GM21515 (cell line): Measurements from ENCODE around the gene ADAMTSL5.

Experiments
- ATAC-seq: cut with Tn5 transposase; IDR thresholded peaks from one replicate; pipeline ENCODE4 v1.9.1; 2021; ENCODE audit not compliant: unreplicated experiment

Gene ADAMTSL5

GRCh38 chr19:1496714-1497577, 15.9 kb downstream of the ADAMTSL5 start:
- no peak for ATAC-seq

- ATAC-seq, result no peak
These were observed 16.8 kb downstream of the ADAMTSL5 start for GRCh38 chr19:1495799-1496713.

DNA sequence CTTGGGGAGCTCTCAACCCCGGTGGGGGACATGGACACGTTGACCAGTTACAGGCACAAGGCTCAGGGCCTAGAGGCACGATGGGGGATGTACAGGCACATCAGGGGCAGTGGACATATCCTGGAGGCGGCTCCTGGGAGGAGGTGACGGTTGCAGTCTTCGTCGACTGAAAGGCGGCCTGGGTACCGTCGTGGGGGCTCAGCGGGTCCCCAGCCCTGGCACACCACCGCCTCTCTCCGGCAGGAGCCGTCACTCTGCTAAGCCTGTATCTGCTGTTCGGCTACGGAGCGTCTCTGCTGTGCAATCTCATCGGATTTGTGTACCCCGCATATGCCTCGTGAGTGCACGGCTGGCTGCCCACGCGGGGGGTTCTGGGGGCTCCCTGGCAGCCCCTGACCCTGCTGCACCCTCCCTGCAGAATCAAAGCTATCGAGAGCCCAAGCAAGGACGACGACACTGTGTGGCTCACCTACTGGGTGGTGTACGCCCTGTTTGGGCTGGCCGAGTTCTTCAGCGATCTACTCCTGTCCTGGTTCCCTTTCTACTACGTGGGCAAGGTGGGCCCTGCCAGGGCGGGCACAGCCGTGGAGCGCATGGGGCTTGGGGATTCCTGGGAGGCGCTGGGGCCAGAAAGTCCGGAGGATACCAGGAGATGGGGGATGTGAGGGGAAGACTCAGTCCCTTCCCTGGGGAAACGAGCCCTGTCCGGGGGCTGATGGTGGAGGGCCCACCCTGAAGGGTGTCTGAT, 17.6 kb downstream of the ADAMTSL5 start:
- no peak for ATAC-seq

GRCh38 chr19:1494115-1494815, 18.6 kb downstream of the ADAMTSL5 start:
- no peak for ATAC-seq

DNA sequence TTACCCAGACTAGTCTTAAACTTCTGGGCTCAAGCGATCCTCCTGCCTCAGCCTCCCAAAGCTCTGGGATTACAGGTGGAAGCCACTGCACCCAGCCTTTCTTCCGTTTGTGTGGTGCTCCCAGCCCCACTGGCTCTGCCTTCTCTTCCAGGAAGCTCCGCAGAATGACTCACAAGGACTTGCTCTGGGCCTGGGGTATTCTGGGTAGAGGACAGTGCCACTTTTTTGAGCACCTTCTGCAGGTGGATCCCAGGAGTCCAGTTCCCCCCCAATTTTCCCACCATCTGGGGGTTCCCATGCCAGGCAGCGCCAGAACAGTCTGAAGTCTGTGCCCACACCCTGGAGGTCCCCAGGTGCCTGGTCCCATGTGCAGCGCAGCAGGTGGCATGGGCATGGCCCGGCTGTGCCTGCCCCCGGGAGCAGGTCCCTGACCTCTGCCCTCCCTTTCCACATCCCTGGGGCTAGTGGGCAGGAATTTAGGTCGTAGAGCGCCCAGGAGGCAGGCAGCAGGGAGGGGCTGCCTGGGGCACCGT, 20.3 kb downstream of the ADAMTSL5 start:
- no peak for ATAC-seq

- no peak for ATAC-seq
These were observed 21.0 kb downstream of the ADAMTSL5 start for GRCh38 chr19:1491849-1492170.

GRCh38 chr19:1491114-1491848, 21.5 kb downstream of the ADAMTSL5 start, which contains the start of gene REEP6:
Gene REEP6, plus strand, starts transcription at chr19:1491181. Its CDS starts 89 bp downstream, at chr19:1491270.
- ATAC-seq, result no peak

DNA sequence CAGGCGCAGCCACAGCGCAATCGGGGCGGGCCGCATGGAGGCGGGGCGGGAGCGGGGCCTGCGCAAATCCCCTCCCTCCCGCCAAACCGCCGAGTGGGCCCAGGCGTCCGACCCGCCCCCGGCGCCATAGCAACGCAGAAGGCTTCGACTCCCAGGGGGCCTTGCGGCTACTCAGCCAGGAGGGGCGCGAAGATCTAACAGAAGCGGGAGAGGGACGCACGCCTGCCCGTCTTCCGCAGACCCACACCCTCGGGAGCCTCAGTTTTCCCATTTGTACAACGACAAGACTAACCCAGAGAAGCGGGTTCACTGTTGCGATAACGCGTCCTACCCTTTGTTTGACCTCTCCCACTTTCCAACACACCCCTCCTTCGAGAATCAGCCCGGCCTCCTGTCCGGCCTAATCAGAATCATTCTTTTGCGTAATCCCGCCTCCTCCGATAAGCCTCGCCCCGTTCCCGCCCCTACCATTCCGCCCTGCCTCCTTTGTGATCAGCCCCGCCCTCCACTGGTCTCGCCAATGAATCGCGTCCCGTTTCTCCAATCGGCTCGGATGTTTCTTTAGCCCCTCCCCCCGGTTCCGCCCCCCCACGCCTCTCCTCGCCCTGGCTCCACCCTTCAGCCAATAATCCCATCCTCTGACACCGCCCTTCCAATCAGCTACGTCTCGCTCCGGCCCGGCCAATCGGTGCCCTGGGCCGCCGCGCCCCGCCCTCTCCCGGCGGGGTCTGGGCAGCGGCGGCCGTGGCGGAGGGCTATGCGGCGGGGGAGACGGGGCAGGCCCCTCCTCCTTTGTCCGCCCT, 22.3 kb downstream of the ADAMTSL5 start, which contains the start of gene PCSK4:
Gene PCSK4 (minus strand): TSS at position 40 of the 803 bp plus-strand sequence. CDS start 4 bp downstream, at position 36.
- ATAC-seq, result peak; percentile 79

- no peak for ATAC-seq
These were observed 23.1 kb downstream of the ADAMTSL5 start for GRCh38 chr19:1489463-1490310.

DNA sequence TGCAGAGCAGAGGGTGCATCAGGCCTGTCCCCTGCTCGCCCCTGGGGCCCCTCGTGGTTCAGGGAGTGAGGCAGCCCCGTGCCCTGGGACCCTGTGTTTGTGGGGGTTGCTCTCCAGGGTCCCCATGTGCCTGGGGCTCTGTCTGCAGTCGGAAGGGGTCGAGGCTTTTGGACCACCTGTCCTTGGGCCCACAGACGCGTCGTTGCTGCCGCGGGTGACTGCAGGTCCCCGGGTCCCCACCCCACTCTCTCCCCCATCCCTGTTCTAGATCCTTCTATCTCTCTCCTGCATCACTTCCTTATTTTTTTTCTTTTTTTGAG, 24.6 kb downstream of the ADAMTSL5 start:
- no peak for ATAC-seq

DNA sequence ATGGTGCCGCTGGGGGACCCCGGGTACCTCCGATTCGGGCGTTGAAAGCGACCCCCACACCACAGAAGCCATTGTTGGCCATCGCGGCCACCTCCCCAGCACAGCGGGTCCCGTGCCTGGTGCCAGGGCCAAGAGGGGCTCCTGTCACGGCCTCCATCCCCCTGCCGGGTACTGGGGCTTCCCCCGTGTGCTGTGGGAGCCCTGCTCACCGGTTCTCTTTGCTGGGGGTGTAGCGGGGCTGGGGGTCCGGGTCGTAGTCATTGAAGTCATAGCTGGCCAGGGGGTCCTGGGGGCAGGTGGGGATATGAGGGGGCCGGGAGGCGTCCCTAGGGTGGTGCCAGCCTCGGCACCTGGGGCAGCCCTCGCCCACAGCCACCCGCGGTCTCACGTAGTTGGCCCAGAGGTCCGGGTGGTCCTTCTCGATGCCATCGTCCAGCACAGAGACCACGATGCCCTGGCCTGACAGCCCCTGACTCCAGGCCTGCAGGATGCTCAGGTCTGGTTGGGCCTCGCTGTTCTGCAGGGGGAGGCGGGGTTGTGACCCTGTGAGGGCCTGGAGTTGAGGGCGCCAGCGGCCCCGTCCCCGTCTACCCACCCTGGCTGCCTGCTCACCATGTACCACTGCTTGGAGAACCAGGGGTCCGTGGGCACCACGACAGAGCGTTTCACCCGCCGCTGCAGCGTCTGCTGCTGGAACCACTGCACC, 25.1 kb downstream of the ADAMTSL5 start:
- ATAC-seq, result no peak

GRCh38 chr19:1486720-1487575, 25.9 kb downstream of the ADAMTSL5 start:
- no peak for ATAC-seq

- ATAC-seq, result no peak
These were observed 28.8 kb downstream of the ADAMTSL5 start for GRCh38 chr19:1483979-1484428.

- ATAC-seq, result no peak
These were observed 29.5 kb downstream of the ADAMTSL5 start for GRCh38 chr19:1483131-1483978.

- ATAC-seq, result no peak
These were observed 30.3 kb downstream of the ADAMTSL5 start for GRCh38 chr19:1482361-1483130.
